Airway epithelial cell (primary cell): ENCODE data around the gene USP17L24. TPM values are rescaled to one million over a fixed set of nuclear protein-coding genes. Genes with fewer than 3 reads are reported as not detected.

Source experiments
- total RNA-seq: library from RNA; depleted of rRNA; stranded (reverse); fragments of >200 nt; gene quantifications from 2 replicates; pipeline ENCODE4 v1.2.3, GENCODE V29; 2015

Gene USP17L24
- total RNA-seq = not detected in 2 replicates

GRCh38 chr4:9324865-9325264, at the start of gene USP17L24:
TSS of gene USP17L24 (plus strand) at chr4:9325165. CDS start at chr4:9325165, 0 bp downstream.

GRCh38 chr4:9329611-9330010, 4.6 kb downstream of the USP17L24 start, which contains the start of gene USP17L25:
TSS of gene USP17L25 (plus strand) at chr4:9329911. CDS start at chr4:9329911, 0 bp downstream.

DNA sequence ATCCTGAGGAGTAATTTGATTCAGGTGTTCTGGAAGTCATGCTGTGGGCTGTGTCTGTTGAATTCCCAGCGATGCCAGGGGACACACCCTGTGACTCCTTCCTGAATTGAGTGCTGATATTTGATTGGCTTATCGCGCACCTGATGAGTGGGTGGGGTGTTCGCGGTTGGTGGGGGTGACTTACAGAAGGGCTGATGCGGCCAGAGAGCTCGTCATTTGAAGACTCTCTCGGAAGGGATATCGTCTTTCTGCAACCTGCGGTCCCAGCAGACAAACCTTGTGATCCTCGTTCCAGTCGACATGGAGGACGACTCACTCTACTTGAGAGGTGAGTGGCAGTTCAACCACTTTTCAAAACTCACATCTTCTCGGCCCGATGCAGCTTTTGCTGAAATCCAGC, 9.4 kb downstream of the USP17L24 start, which contains the start of gene USP17L26:
USP17L26 (plus strand) TSS at position 301 of the 400 bp plus-strand sequence; CDS start at position 301, 0 bp downstream.

GRCh38 chr4:9339103-9339502, 14.1 kb downstream of the USP17L24 start, which contains the start of gene USP17L5:
TSS of gene USP17L5 (plus strand) at chr4:9339403. CDS start at chr4:9339403, 0 bp downstream.

DNA sequence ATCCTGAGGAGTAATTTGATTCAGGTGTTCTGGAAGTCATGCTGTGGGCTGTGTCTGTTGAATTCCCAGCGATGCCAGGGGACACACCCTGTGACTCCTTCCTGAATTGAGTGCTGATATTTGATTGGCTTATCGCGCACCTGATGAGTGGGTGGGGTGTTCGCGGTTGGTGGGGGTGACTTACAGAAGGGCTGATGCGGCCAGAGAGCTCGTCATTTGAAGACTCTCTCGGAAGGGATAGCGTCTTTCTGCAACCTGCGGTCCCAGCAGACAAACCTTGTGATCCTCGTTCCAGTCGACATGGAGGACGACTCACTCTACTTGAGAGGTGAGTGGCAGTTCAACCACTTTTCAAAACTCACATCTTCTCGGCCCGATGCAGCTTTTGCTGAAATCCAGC, 18.9 kb downstream of the USP17L24 start, which contains the start of gene USP17L27:
USP17L27 (plus strand) TSS at position 301 of the 400 bp plus-strand sequence; CDS start at position 301, 0 bp downstream.

DNA sequence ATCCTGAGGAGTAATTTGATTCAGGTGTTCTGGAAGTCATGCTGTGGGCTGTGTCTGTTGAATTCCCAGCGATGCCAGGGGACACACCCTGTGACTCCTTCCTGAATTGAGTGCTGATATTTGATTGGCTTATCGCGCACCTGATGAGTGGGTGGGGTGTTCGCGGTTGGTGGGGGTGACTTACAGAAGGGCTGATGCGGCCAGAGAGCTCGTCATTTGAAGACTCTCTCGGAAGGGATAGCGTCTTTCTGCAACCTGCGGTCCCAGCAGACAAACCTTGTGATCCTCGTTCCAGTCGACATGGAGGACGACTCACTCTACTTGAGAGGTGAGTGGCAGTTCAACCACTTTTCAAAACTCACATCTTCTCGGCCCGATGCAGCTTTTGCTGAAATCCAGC, 23.6 kb downstream of the USP17L24 start, which contains the start of gene USP17L28:
USP17L28 (plus strand) TSS at position 301 of the 400 bp plus-strand sequence; CDS start at position 301, 0 bp downstream.

GRCh38 chr4:9353338-9353737, 28.4 kb downstream of the USP17L24 start, which contains the start of gene USP17L29:
TSS of gene USP17L29 (plus strand) at chr4:9353638. CDS start at chr4:9353638, 0 bp downstream.

GRCh38 chr4:9362829-9363228, 37.9 kb downstream of the USP17L24 start, which contains the start of gene USP17L30:
TSS of gene USP17L30 (plus strand) at chr4:9363129. CDS start at chr4:9363129, 0 bp downstream.

Other genes starting within 250 kb of the USP17L24 start
- not detected in 2 replicates for gene FAM90A26, start 154.8 kb upstream of the USP17L24 start, total RNA-seq
- gene USP17L10, start 114.5 kb upstream of the USP17L24 start, total RNA-seq = not detected in 2 replicates
- not detected in 2 replicates for gene USP17L11, start 109.8 kb upstream of the USP17L24 start, total RNA-seq
- not detected in 2 replicates for gene USP17L12, start 105.0 kb upstream of the USP17L24 start, total RNA-seq
- gene USP17L13, start 100.3 kb upstream of the USP17L24 start, total RNA-seq = not detected in 2 replicates
- not detected in 2 replicates for gene USP17L15, start 90.8 kb upstream of the USP17L24 start, total RNA-seq
- gene USP17L17, start 81.3 kb upstream of the USP17L24 start, total RNA-seq = not detected in 2 replicates
- gene USP17L18, start 76.5 kb upstream of the USP17L24 start, total RNA-seq = not detected in 2 replicates
- not detected in 2 replicates for gene USP17L19, start 71.8 kb upstream of the USP17L24 start, total RNA-seq
- gene USP17L20, start 67.0 kb upstream of the USP17L24 start, total RNA-seq = not detected in 2 replicates
- not detected in 2 replicates for gene USP17L21, start 62.3 kb upstream of the USP17L24 start, total RNA-seq
- gene USP17L22, start 57.5 kb upstream of the USP17L24 start, total RNA-seq = not detected in 2 replicates
- not detected in 2 replicates for gene USP17L25, start 4.7 kb downstream of the USP17L24 start, total RNA-seq
- not detected in 2 replicates for gene USP17L26, start 9.5 kb downstream of the USP17L24 start, total RNA-seq
- gene USP17L5, start 14.2 kb downstream of the USP17L24 start, total RNA-seq = not detected in 2 replicates
- gene USP17L27, start 19.0 kb downstream of the USP17L24 start, total RNA-seq = not detected in 2 replicates
- gene USP17L28, start 23.7 kb downstream of the USP17L24 start, total RNA-seq = not detected in 2 replicates
- gene USP17L29, start 28.5 kb downstream of the USP17L24 start, total RNA-seq = not detected in 2 replicates
- gene USP17L30, start 38.0 kb downstream of the USP17L24 start, total RNA-seq = not detected in 2 replicates
- gene DEFB131A, start 119.2 kb downstream of the USP17L24 start, total RNA-seq = not detected in 2 replicates